OCI-LY7 (cell line): Measurements from ENCODE around the gene APOA4. TPM values are rescaled to one million over a fixed set of nuclear protein-coding genes. Genes with fewer than 3 reads are reported as not detected.

ENCODE experiments used
- BruUV-seq: library from RNA; stranded (reverse); fragments of 400-500 nt; replicated peaks from 2 replicates; lab custom pipeline; 2021; lab: Mats Ljungman, UMichigan
- CTCF ChIA-PET: fragments of 300-600 bp; sonication (Branson Sonifier 250); formaldehyde crosslinking; loops from one replicate; lab custom pipeline; 2022; ENCODE audit warnings: antibody characterized with exemption; ENCODE audit not compliant: unreplicated experiment; lab: Charles Lee
- POLR2A ChIA-PET: fragments of 300-600 bp; sonication (Branson Sonifier 250); formaldehyde crosslinking; loops from one replicate; lab custom pipeline; 2022; ENCODE audit warnings: antibody characterized with exemption; lab: Charles Lee
- DNase-seq: peaks from one replicate; pipeline ENCODE4 v3.0.0-alpha.2; 2015; ENCODE audit warnings: low spot score
- H2AFZ ChIP-seq: fragments of 200-600 bp; sonication (generic), shearing (Covaris generic); 2 replicates; pipeline ENCODE4 v1.6.1; 2014; ENCODE audit warnings: mild to moderate bottlenecking, antibody characterized with exemption, low read length, moderate library complexity
- H3K27ac ChIP-seq: fragments of 200-600 bp; sonication (generic); 2 replicates; pipeline ENCODE4 v1.5.1; 2014; ENCODE audit warnings: mixed run types, low read depth, mild to moderate bottlenecking, moderate library complexity, low read length, inconsistent platforms; ENCODE audit not compliant: poor library complexity, severe bottlenecking
- H3K36me3 ChIP-seq: fragments of 200-600 bp; sonication (generic); 2 replicates; pipeline ENCODE4 v1.6.1; 2014; ENCODE audit warnings: mild to moderate bottlenecking, antibody characterized with exemption, low read length, moderate library complexity, mixed read lengths; ENCODE audit not compliant: insufficient read depth
- H3K4me1 ChIP-seq: fragments of 200-600 bp; sonication (generic); 2 replicates; pipeline ENCODE4 v1.5.1; 2014; ENCODE audit warnings: mild to moderate bottlenecking, low read length; ENCODE audit not compliant: insufficient read depth, poor library complexity, severe bottlenecking
- H3K4me2 ChIP-seq: fragments of 200-600 bp; sonication (generic); 2 replicates; pipeline ENCODE4 v1.6.1; 2014; ENCODE audit warnings: mild to moderate bottlenecking, low read length
- H3K4me3 ChIP-seq: fragments of 200-600 bp; sonication (generic); 2 replicates; pipeline ENCODE4 v1.5.1; 2014; ENCODE audit warnings: mild to moderate bottlenecking, low read depth, low read length; ENCODE audit not compliant: poor library complexity, severe bottlenecking
- H3K79me2 ChIP-seq: fragments of 200-600 bp; sonication (generic); 2 replicates; pipeline ENCODE4 v1.6.1; 2016; ENCODE audit warnings: low read depth, mild to moderate bottlenecking, low read length, moderate library complexity, mixed read lengths; ENCODE audit not compliant: insufficient read depth
- H3K9me2 ChIP-seq: fragments of 200-600 bp; sonication (generic); 2 replicates; pipeline ENCODE4 v1.6.1; 2016; ENCODE audit warnings: mild to moderate bottlenecking, low read length, mixed read lengths; ENCODE audit not compliant: insufficient read depth
- H3K9me3 ChIP-seq: fragments of 200-600 bp; sonication (generic); 2 replicates; pipeline ENCODE4 v1.6.1; 2014; ENCODE audit warnings: mild to moderate bottlenecking, mixed run types, low read length, mixed read lengths
- H4K20me1 ChIP-seq: fragments of 200-600 bp; sonication (generic); 2 replicates; pipeline ENCODE4 v1.6.1; 2014; ENCODE audit warnings: mild to moderate bottlenecking, antibody characterized with exemption, low read length, moderate library complexity, mixed read lengths; ENCODE audit not compliant: insufficient read depth
- EZH2phosphoT487 ChIP-seq: fragments of 200-600 bp; sonication (generic); IDR thresholded peaks from 2 replicates; pipeline ENCODE4 v1.6.1; 2018; ENCODE audit warnings: low read depth, borderline replicate concordance, mild to moderate bottlenecking, mixed run types, antibody characterized with exemption, low read length, moderate library complexity, mixed read lengths
- intact Hi-C: fragments of 100-400 bp; cut with micrococcal nuclease; formaldehyde crosslinking; loops from one replicate; pipeline ENCODE4 v1.10.0; 2022; ENCODE audit not compliant: unreplicated experiment
- total RNA-seq, 2 experiments: library from RNA; depleted of rRNA in 1 of 2; stranded (reverse); fragments of >200 nt in 1 of 2; shearing (Covaris generic) in 1 of 2; gene quantifications; 2 replicates each; pipeline ENCODE4 v1.2.3, GENCODE V29; 2014 to 2022
- TF ChIP-seq, protein P1 (sequence below): fragments of 200-600 bp; sonication (generic); conservative IDR thresholded peaks from 2 replicates; pipeline ENCODE4 v1.5.1; 2014; ENCODE audit warnings: mild to moderate bottlenecking, antibody characterized with exemption, low read length, moderate library complexity, mixed read lengths

Gene APOA4
- total RNA-seq, 2 experiments from 2014 or later, result not detected

DNA sequence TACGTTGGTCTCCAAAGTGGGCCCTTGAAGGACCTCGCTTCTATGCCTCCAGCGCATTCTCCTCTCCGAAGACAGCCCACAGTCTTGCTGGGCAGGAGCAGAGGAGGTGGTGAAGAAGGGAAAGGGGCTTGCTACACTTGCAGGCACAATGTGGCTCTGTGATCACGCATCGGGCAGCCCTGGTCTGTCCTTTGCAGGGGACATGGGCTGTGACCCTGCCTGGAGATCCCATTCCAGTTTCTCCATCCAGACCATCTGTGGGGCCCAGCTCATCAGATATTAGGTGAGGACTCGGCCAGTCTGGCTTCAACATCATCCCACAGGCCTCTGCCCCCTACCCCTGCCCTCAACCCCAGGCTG is 13.5 kb upstream of the APOA4 start:
- CTCF ChIA-PET, result interaction anchor here (0.9 kb wide), 1 partner anchor 247 kb away, joined by 3 read pairs; no protein-coding TSS in a partner anchor
- H2AFZ ChIP-seq, result no peak overlapping the region
- no peaks in the 10 kb centered on the region for H4K20me1 ChIP-seq
- no peaks in the 10 kb centered on the region for H3K9me3 ChIP-seq
- H3K36me3 ChIP-seq, result no peaks in the 10 kb centered on the region
- no peak overlapping the region for H3K4me2 ChIP-seq
- no peaks in the 10 kb centered on the region for H3K9me2 ChIP-seq
- TF ChIP-seq, protein P1, sequence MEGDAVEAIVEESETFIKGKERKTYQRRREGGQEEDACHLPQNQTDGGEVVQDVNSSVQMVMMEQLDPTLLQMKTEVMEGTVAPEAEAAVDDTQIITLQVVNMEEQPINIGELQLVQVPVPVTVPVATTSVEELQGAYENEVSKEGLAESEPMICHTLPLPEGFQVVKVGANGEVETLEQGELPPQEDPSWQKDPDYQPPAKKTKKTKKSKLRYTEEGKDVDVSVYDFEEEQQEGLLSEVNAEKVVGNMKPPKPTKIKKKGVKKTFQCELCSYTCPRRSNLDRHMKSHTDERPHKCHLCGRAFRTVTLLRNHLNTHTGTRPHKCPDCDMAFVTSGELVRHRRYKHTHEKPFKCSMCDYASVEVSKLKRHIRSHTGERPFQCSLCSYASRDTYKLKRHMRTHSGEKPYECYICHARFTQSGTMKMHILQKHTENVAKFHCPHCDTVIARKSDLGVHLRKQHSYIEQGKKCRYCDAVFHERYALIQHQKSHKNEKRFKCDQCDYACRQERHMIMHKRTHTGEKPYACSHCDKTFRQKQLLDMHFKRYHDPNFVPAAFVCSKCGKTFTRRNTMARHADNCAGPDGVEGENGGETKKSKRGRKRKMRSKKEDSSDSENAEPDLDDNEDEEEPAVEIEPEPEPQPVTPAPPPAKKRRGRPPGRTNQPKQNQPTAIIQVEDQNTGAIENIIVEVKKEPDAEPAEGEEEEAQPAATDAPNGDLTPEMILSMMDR, result no peak
- no peak for TF ChIP-seq EZH2phosphoT487
- no peak overlapping the region for H3K27ac ChIP-seq
- H3K4me1 ChIP-seq, result peaks cover 13% of the 10 kb centered on the region
- POLR2A ChIA-PET, result interaction anchor here (1.0 to 2.6 kb wide), 2 partner anchors 46 to 50 kb away, joined by 4 to 5 read pairs; no protein-coding TSS in a partner anchor
- intact Hi-C loops, result loop anchor here (1.0 to 5.0 kb wide), 2 partner anchors 44 to 104 kb away; partner anchors contain the start of gene APOA5
- BruUV-seq, result no TSS peak
- no peak overlapping the region for H3K4me3 ChIP-seq
- no peak for DNase-seq
- H3K79me2 ChIP-seq, result no peaks in the 10 kb centered on the region

DNA sequence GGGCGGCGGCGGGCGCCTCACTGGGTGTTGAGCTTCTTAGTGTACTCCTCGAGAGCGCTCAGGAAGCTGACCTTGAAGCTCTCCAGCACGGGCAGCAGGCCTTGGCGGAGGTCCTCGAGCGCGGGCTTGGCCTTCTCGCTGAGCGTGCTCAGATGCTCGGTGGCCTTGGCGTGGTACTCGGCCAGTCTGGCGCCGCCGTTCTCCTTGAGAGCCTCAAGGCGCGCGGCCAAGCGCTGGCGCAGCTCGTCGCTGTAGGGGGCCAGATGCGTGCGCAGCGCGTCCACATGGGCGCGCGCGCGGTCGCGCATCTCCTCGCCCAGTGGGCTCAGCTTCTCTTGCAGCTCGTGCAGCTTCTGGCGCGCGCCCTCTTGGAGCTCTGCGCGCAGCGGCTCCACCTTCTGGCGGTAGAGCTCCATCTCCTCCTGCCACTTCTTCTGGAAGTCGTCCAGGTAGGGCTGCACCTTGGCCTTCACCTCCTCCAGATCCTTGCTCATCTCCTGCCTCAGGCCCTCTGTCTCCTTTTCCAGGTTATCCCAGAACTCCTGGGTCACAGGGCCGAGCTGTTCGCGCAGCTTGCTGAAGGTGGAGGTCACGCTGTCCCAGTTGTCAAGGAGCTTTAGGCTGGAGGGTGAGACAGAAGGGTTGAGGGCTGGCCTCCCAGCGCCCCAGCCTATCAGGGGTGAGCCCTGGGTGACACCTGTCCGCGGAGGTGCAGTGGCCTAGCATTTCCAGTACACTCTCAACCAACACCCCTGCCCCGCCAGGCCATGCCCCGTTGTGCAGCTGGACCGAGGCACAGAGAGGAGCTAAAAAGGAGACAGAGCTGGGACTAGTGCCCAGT is 12.9 kb upstream of the APOA4 start:
- H2AFZ ChIP-seq, result peak overlapping the region; percentile 80
- TF ChIP-seq EZH2phosphoT487, result no peak
- TF ChIP-seq, protein P1, result peak; percentile 75
- intact Hi-C loops, result loop anchor here (1.0 to 5.0 kb wide), 2 partner anchors 44 to 104 kb away; partner anchors contain the start of gene APOA5
- H3K79me2 ChIP-seq, result no peaks in the 10 kb centered on the region
- H4K20me1 ChIP-seq, result no peaks in the 10 kb centered on the region
- DNase-seq, result peak; percentile 89
- peak overlapping the region; percentile 41 for H3K4me3 ChIP-seq
- ChIA-PET CTCF (interaction anchor here (0.6 to 1.1 kb wide), 6 partner anchors 26 to 269 kb away, joined by 3 to 5 read pairs (median 3); partner anchors contain the start of genes APOA5 and ZPR1), POLR2A (interaction anchor here (0.6 to 2.6 kb wide), 8 partner anchors 13 to 456 kb away, joined by 3 to 5 read pairs (median 4); partner anchors contain the start of gene APOA4)
- BruUV-seq, result no TSS peak
- no peaks in the 10 kb centered on the region for H3K9me3 ChIP-seq
- H3K9me2 ChIP-seq, result no peaks in the 10 kb centered on the region
- H3K4me1 ChIP-seq, result peaks cover 13% of the 10 kb centered on the region
- H3K27ac ChIP-seq, result no peak overlapping the region
- H3K36me3 ChIP-seq, result no peaks in the 10 kb centered on the region
- H3K4me2 ChIP-seq, result peak overlapping the region; percentile 59
